HepG2 (cell line): ENCODE results near the gene MRPL34. TPM values are rescaled to one million over a fixed set of nuclear protein-coding genes. Genes with fewer than 3 reads are reported as not detected.
A peak's percentile ranks its signal among the peaks of the same experiment; 100 is the strongest.

Source experiments
- BATF2 ChIP-seq: sonication (generic); formaldehyde crosslinking; IDR thresholded peaks from 2 replicates; pipeline ENCODE4 v1.8.0; 2022; ENCODE audit warnings: mild to moderate bottlenecking, missing genetic modification reagents, moderate library complexity
- CSRNP1 ChIP-seq: sonication (generic); formaldehyde crosslinking; IDR thresholded peaks from 2 replicates; pipeline ENCODE4 v1.8.1; 2023; ENCODE audit warnings: mild to moderate bottlenecking, missing genetic modification reagents
- DZIP1 ChIP-seq: sonication (generic); formaldehyde crosslinking; IDR thresholded peaks from 2 replicates; pipeline ENCODE4 v1.5.0; 2020; ENCODE audit warnings: mild to moderate bottlenecking, missing genetic modification reagents
- FIP1L1 ChIP-seq: fragments of 200-400 bp; formaldehyde crosslinking; IDR thresholded peaks from 2 replicates; pipeline ENCODE4 v1.6.1; 2018; ENCODE audit warnings: low read depth, mild to moderate bottlenecking, low read length, moderate library complexity, borderline replicate concordance; ENCODE audit not compliant: insufficient read depth
- ISX ChIP-seq: sonication (generic); formaldehyde crosslinking; conservative IDR thresholded peaks from 2 replicates; pipeline ENCODE4 v1.5.0; 2020; ENCODE audit warnings: missing genetic modification reagents
- MXD4 ChIP-seq: IDR thresholded peaks from 2 replicates; pipeline ENCODE4 v1.6.1; 2016; ENCODE audit warnings: mild to moderate bottlenecking, missing biosample characterization, missing genetic modification reagents
- MYC ChIP-seq: sonication (generic); formaldehyde crosslinking; IDR thresholded peaks from 2 replicates; pipeline ENCODE4 v1.9.0; 2021; ENCODE audit warnings: missing genetic modification reagents, borderline replicate concordance
- NFE2 ChIP-seq: sonication (generic); formaldehyde crosslinking; IDR thresholded peaks from 2 replicates; pipeline ENCODE4 v1.4.0; 2020; ENCODE audit warnings: missing genetic modification reagents
- RBM39 ChIP-seq: fragments of 200-400 bp; formaldehyde crosslinking; IDR thresholded peaks from one replicate; pipeline ENCODE4 v1.6.1; 2018; ENCODE audit warnings: antibody characterized with exemption, mild to moderate bottlenecking, low read depth, low read length; ENCODE audit not compliant: poor library complexity, severe bottlenecking
- SP140L ChIP-seq: sonication (generic); formaldehyde crosslinking; IDR thresholded peaks from 2 replicates; pipeline ENCODE4 v1.4.0; 2020; ENCODE audit warnings: missing genetic modification reagents, borderline replicate concordance
- TCF7 ChIP-seq: sonication (generic); IDR thresholded peaks from 2 replicates; pipeline ENCODE4 v1.6.1; 2016; ENCODE audit warnings: antibody characterized with exemption, low read depth
- YEATS4 ChIP-seq: sonication (generic); formaldehyde crosslinking; IDR thresholded peaks from 2 replicates; pipeline ENCODE4 v1.4.0; 2020; ENCODE audit warnings: missing genetic modification reagents, borderline replicate concordance
- ZC3H4 ChIP-seq: sonication (generic); formaldehyde crosslinking; IDR thresholded peaks from 2 replicates; pipeline ENCODE4 v1.4.0; 2020; ENCODE audit warnings: missing genetic modification reagents, borderline replicate concordance
- ZFP90 ChIP-seq: sonication (generic); formaldehyde crosslinking; IDR thresholded peaks from 2 replicates; pipeline ENCODE4 v1.8.0; 2022; ENCODE audit warnings: missing genetic modification reagents, mild to moderate bottlenecking, inconsistent platforms, borderline replicate concordance
- ZNF124 ChIP-seq: sonication (generic); formaldehyde crosslinking; IDR thresholded peaks from 2 replicates; pipeline ENCODE4 v1.4.0; 2020; ENCODE audit warnings: missing genetic modification reagents
- ZNF232 ChIP-seq: sonication (generic); formaldehyde crosslinking; IDR thresholded peaks from 2 replicates; pipeline ENCODE4 v1.4.0; 2020; ENCODE audit warnings: missing genetic modification reagents, borderline replicate concordance
- ZNF496 ChIP-seq: sonication (generic); formaldehyde crosslinking; IDR thresholded peaks from 2 replicates; pipeline ENCODE4 v1.8.1; 2023; ENCODE audit warnings: mild to moderate bottlenecking, moderate library complexity, missing genetic modification reagents; ENCODE audit not compliant: insufficient replicate concordance
- ZNF546 ChIP-seq: sonication (generic); formaldehyde crosslinking; conservative IDR thresholded peaks from 2 replicates; pipeline ENCODE4 v1.8.1; 2023; ENCODE audit warnings: mild to moderate bottlenecking, missing genetic modification reagents
- ZNF747 ChIP-seq: sonication (generic); formaldehyde crosslinking; IDR thresholded peaks from 2 replicates; pipeline ENCODE4 v1.8.1; 2023; ENCODE audit warnings: missing genetic modification reagents, mild to moderate bottlenecking, borderline replicate concordance
- ZNF75D ChIP-seq: sonication (generic); formaldehyde crosslinking; IDR thresholded peaks from 2 replicates; pipeline ENCODE4 v1.8.1; 2023; ENCODE audit warnings: missing genetic modification reagents, mild to moderate bottlenecking, borderline replicate concordance
- ZNF839 ChIP-seq: sonication (generic); formaldehyde crosslinking; IDR thresholded peaks from 2 replicates; pipeline ENCODE4 v1.4.0; 2020; ENCODE audit warnings: missing genetic modification reagents, mild to moderate bottlenecking, borderline replicate concordance
- ZSCAN30 ChIP-seq: sonication (generic); formaldehyde crosslinking; IDR thresholded peaks from 2 replicates; pipeline ENCODE4 v1.5.0; 2020; ENCODE audit warnings: mild to moderate bottlenecking, missing genetic modification reagents
- polyA plus RNA-seq, 8 experiments: library from polyadenylated mRNA; depleted of rRNA in 3 of 8; stranded (reverse) in 7 of 8; unstranded in 1 of 8; fragments of >200 nt; fragmentation: Illumina TruSeq in 4 of 8; extraction: Trizol in 4 of 8; gene quantifications; 2 replicates each; pipeline versions ENCODE4 v1.2.1 to v1.2.3, GENCODE V29; 2011 to 2016; ENCODE audit warnings: low read depth in 4 of 8, missing spikeins in 1 of 8, mixed read lengths in 1 of 8; ENCODE audit not compliant: insufficient read depth in 1 of 8
- total RNA-seq, 5 experiments: library from RNA; depleted of rRNA; stranded (reverse); fragments of >200 nt; fragmentation: Illumina TruSeq; extraction: Trizol; gene quantifications; 2 replicates each; pipeline ENCODE4 v1.2.3, GENCODE V29; 2016; ENCODE audit warnings: low read depth in 1 of 5
- TF ChIP-seq, protein P1 (sequence below): sonication (generic); formaldehyde crosslinking; IDR thresholded peaks from 2 replicates; pipeline ENCODE4 v1.8.1; 2023; ENCODE audit warnings: missing genetic modification reagents, inconsistent platforms, borderline replicate concordance

The MRPL34 gene
- total and polyA plus RNA-seq, 2 of the 13 experiments (the other 11 are each of a cell fraction or from before 2014, with no cell fraction given) = 74.0 to 77.3 TPM

DNA sequence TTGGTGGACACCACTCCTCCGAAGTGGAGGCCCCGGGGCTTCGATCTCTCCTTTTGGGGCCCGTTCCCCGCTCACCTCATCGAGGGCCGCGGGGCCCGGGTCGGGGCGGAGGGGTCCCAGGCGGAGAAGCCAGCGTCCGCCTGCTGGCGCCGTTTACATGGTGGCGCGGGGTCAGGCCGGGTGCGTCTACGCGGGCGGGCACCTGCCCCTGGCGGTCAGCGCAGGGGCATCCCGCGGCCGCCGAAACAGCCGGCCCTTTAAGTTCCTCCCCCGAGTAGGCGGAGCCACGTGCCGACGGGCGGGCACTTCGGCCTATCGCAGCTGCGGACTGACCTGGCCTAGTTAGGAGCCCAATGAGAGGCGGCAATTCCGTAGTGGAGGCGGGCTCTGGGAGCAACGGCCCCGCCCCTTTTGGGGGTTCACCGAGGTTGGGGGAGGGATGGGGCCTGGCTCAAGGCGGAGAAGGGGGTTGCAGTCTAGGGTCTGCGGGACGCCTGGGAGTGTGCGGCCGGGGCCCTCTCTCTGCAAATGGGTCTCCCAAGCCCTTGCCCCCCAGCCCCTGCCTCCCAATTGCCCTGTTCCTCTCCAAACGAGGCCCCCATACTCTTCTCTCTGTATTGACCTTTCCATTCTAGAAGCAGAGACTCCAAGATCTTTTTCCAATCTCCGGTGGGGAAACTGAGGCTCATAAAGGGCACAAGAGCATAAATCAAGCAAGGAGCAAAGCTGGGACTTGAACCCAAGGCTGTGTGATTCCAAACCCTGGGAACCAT is 2.3 kb upstream of the MRPL34 start, which contains the start of gene ABHD8 (continued):
- TF ChIP-seq YEATS4 (CRISPR knock-in tag) = peak; percentile 37; the same call in 1 of the 2 replicates
- TF ChIP-seq ZNF75D (CRISPR knock-in tag) = no peak
- TF ChIP-seq BATF2 (CRISPR knock-in tag) = no peak
- TF ChIP-seq ZC3H4 = no peak
- TF ChIP-seq ZNF496 (CRISPR knock-in tag) = no peak
- TF ChIP-seq RBM39 = no peak
- TF ChIP-seq TCF7 = no peak
- TF ChIP-seq ZNF232 = 0 out of 2 replicates have a peak, but pooled peaks have one; percentile 51
- no peak for TF ChIP-seq SP140L
- TF ChIP-seq FIP1L1 = no peak
- TF ChIP-seq NFE2 = no peak
- TF ChIP-seq ZNF747 (CRISPR knock-in tag) = 0 out of 2 replicates have a peak, but pooled peaks have one; percentile 58
- TF ChIP-seq ZNF546 (CRISPR knock-in tag) = 0 out of 2 replicates have a peak, but pooled peaks have one; percentile 55
- TF ChIP-seq MYC (CRISPR knock-in tag) = peak; percentile 58; the same call in 1 of the 2 replicates
- TF ChIP-seq ZNF839 = no peak
- no peak for TF ChIP-seq ZNF124 (CRISPR knock-in tag)
- no peak for TF ChIP-seq CSRNP1 (CRISPR knock-in tag)
- no peak for TF ChIP-seq DZIP1 (CRISPR knock-in tag)
- TF ChIP-seq ZFP90 (CRISPR knock-in tag) = no peak
- no peak for TF ChIP-seq ZSCAN30 (CRISPR knock-in tag)
- TF ChIP-seq, protein P1, sequence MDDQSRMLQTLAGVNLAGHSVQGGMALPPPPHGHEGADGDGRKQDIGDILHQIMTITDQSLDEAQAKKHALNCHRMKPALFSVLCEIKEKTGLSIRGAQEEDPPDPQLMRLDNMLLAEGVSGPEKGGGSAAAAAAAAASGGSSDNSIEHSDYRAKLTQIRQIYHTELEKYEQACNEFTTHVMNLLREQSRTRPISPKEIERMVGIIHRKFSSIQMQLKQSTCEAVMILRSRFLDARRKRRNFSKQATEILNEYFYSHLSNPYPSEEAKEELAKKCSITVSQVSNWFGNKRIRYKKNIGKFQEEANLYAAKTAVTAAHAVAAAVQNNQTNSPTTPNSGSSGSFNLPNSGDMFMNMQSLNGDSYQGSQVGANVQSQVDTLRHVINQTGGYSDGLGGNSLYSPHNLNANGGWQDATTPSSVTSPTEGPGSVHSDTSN (CRISPR knock-in tag) = peak; percentile 83; the same call in 1 of the 2 replicates
- TF ChIP-seq ISX (CRISPR knock-in tag) = no peak
- peak; percentile 58; the same call in 1 of the 2 replicates for TF ChIP-seq MXD4 (CRISPR knock-in tag)
